Urinary bladder (tissue), 4 donors: ENCODE measurements around the gene TCP11L2. TPM values are rescaled to one million over a fixed set of nuclear protein-coding genes. Genes with fewer than 3 reads are reported as not detected.
"Not testable (repeated sequence)": the region's sequence is repeated elsewhere in the genome, so short reads cannot be mapped to it uniquely, and the experiment has no call there.

Source experiments
- DNase-seq: peaks from one replicate; pipeline ENCODE4 v3.0.0-alpha.2; 2015; ENCODE audit errors: extremely low spot score
- H3K27ac ChIP-seq: one replicate; pipeline ENCODE4 v1.5.1; 2013; ENCODE audit warnings: low read depth, mild to moderate bottlenecking, moderate library complexity
- H3K36me3 ChIP-seq: one replicate; pipeline ENCODE4 v1.6.1; 2013; ENCODE audit warnings: mild to moderate bottlenecking, moderate library complexity; ENCODE audit not compliant: insufficient read depth
- H3K4me1 ChIP-seq: one replicate; pipeline ENCODE4 v1.6.1; 2013; ENCODE audit warnings: mild to moderate bottlenecking, moderate library complexity; ENCODE audit not compliant: insufficient read depth
- H3K4me3 ChIP-seq: one replicate; pipeline ENCODE4 v1.5.1; 2013; ENCODE audit warnings: low read depth, low read length
- WGBS: extraction: QIAGEN DNeasy Blood & Tissue Kit; methylation state at CpG from one replicate; pipeline ENCODE4 v1.1.7; 2013; 5-methylcytosine and 5-hydroxymethylcytosine counted together
- polyA plus RNA-seq: library from polyadenylated mRNA; stranded (reverse); fragments of 200-250 nt; gene quantifications from one replicate; pipeline ENCODE4 v1.2.3, GENCODE V29; 2013
- total RNA-seq: library from RNA; depleted of rRNA; stranded (reverse); fragments of >200 nt; gene quantifications from one replicate; pipeline ENCODE4 v1.2.3, GENCODE V29; 2014
- donor health status: healthy with polysubstance abuse.
- donor health status: healthy.

Gene TCP11L2
- total and polyA plus RNA-seq, 2 donors: 10.2 to 66.8 TPM

- Histone ChIP-seq H3K27ac (no peak overlapping the region), H3K4me1 (no peaks in the 10 kb centered on the region), H3K4me3 (no peak overlapping the region), H3K36me3 (no peaks in the 10 kb centered on the region)
- DNase-seq: no peak
- 90% methylated on average over 6 of the region's 6 CpGs for WGBS
Observed at GRCh38 chr12:106304797-106305196, 2.3 kb downstream of the TCP11L2 start.

DNA sequence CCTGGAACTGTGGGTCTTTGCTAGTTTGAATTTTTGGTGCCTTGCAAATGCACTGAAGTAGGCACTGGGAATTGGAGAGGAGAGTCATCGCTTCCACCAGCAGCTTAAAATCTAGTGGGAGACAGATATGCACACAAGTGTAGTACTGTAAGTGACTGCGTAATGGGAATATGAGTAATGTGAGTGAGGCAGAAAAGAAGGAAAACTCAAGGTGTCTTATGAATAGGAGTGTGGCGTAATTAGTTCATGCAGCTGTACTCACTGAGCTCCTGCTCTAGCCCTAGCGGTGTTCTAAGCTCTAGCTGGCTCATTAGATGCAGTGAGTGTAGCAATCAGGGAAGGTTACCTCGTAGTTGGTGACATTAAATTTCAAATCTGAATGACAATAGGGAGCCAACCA is 2.8 kb downstream of the TCP11L2 start:
- WGBS: 84% methylated on average over 5 of the region's 5 CpGs
- no peaks in the 10 kb centered on the region for H3K36me3 ChIP-seq
- no peaks in the 10 kb centered on the region for H3K4me1 ChIP-seq
- no peak overlapping the region for H3K4me3 ChIP-seq
- no peak for DNase-seq
- no peak overlapping the region for H3K27ac ChIP-seq

DNA sequence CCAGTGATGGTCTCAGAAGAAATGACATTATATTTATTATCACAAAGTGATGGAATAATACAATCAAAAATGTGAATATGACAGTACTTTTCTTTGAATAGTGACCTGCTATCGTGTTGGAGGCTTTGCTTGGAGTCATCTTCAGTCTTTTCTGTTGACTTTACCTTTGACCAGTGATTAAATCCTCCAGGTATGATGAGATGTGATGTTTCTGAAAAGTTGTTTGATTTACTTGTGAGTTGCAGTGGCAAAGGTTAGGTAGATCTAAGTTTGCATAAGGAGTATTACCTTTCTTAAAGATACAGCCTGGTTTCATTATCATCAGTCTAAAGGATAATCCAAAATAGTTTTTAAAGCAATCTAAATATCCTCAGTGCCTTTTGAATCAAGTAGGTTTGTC is 4.6 kb downstream of the TCP11L2 start:
- H3K4me1 ChIP-seq: no peaks in the 10 kb centered on the region
- H3K4me3 ChIP-seq: no peak overlapping the region
- H3K36me3 ChIP-seq: no peaks in the 10 kb centered on the region
- no peak overlapping the region for H3K27ac ChIP-seq
- 76% methylated on average over 1 of the region's 1 CpG for WGBS
- DNase-seq: no peak

DNA sequence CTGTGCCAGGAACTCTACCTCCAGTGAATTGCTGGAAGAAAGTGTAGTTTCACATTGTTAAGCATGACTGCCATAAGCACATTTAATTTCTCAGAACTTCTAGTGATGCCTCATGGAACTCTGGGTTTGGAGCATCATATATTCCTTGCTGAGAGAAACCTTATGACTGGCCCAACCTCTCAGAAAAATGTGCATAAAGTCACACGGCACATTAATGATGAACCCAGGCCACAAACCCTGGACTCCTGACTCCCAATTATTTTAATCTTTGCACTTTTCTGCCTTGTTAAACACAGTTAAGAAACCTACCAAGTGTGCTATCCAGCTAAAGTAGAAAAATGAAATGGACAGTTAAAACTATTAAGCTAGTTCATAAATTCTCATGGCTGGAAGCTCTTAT is 5.6 kb downstream of the TCP11L2 start:
- 77% methylated on average over 1 of the region's 1 CpG for WGBS
- no peaks in the 10 kb centered on the region for H3K4me1 ChIP-seq

DNA sequence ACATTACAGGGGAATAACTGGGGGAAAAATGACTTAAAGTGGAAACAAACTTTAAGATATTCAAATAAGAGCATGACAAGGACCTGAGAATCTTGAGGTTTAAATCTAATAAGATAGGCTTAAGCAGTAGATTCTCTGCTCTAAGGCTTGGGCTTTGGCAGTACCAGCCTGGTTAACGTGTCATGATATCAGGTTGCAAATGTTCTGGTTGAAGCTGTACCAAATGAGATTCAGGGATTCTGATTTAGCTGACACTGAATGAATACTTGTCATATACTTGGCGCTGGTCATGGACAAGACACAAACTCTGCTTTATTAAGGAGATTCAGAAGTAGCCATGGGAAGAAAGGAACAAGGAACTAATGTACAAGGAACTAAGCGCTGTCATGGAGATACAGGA is 6.1 kb downstream of the TCP11L2 start:
- no peak overlapping the region for H3K27ac ChIP-seq
- WGBS: 94% methylated on average over 3 of the region's 3 CpGs
- H3K4me1 ChIP-seq: no peaks in the 10 kb centered on the region

More for the DNA sequence above, 5.6 kb downstream of the TCP11L2 start:
- Histone ChIP-seq H3K36me3 (no peaks in the 10 kb centered on the region), H3K4me3 (no peak overlapping the region), H3K27ac (no peak overlapping the region)
- no peak for DNase-seq

DNA sequence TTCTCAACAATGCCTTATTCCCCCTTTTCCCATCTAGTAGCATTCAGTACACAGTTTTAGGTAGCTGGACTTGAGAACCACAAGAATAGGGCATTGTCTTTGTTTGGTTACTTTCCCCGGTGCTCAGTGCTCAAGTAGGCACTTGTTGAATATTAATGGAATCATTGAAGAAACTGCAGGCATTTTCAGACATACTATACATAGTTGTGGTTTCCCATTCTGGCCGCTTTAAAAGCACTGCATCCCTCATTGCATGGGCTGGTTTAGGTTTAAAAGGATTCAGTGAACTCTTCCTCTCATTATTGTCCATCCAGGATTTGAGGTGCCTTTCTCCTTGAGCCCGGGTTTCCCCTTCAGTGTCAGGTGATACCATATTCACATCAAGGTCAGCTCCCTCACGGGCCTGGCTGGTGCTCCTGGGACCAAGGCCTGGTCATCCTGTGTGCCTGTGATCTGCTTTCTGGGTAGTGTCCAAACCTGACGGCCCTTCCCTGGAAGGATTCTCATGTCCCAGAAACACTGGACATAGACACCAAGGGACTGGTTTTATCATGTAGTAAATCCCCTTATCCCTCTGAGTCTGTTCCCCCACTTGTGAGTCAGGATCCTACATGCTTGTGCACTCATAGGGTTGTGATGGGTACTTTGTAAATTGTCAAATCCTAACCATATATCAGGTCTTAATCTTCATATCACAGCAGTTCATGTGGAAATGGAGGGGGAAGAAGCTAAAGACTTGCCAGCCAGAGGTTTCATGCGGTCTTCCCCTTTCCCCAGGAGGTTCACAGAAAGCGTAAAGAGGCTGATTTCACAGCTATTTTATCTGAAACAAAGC is 7.4 kb downstream of the TCP11L2 start:
- no peak for DNase-seq

More for the DNA sequence above, 6.1 kb downstream of the TCP11L2 start:
- Histone ChIP-seq H3K36me3 (no peaks in the 10 kb centered on the region), H3K4me3 (no peak overlapping the region)
- no peak for DNase-seq

GRCh38 chr12:106310687-106311086 is 8.2 kb downstream of the TCP11L2 start:
- Histone ChIP-seq H3K4me3 (no peak overlapping the region), H3K36me3 (peaks cover 1% of the 10 kb centered on the region), H3K4me1 (no peaks in the 10 kb centered on the region), H3K27ac (no peak overlapping the region)
- WGBS: 91% methylated on average over 5 of the region's 5 CpGs
- DNase-seq: no peak

More for the DNA sequence above, 7.4 kb downstream of the TCP11L2 start:
- H3K4me1 ChIP-seq: no peaks in the 10 kb centered on the region
- H3K36me3 ChIP-seq: no peaks in the 10 kb centered on the region
- 68% methylated on average over 7 of the region's 7 CpGs for WGBS
- H3K4me3 ChIP-seq: no peak overlapping the region
- H3K27ac ChIP-seq: no peak overlapping the region

- WGBS: 64% methylated on average over 8 of the region's 8 CpGs
- no peak for DNase-seq
- H3K4me1 ChIP-seq: no peaks in the 10 kb centered on the region
Observed at GRCh38 chr12:106311139-106311538, 8.6 kb downstream of the TCP11L2 start.

GRCh38 chr12:106313413-106313812 is 10.9 kb downstream of the TCP11L2 start:
- H3K4me1 ChIP-seq, H3K4me3 ChIP-seq, H3K27ac ChIP-seq, DNase-seq, H3K36me3 ChIP-seq: not testable (repeated sequence)
- WGBS: 80% methylated on average over 4 of the region's 4 CpGs

More at GRCh38 chr12:106311139-106311538, 8.6 kb downstream of the TCP11L2 start:
- Histone ChIP-seq H3K4me3 (no peak overlapping the region), H3K36me3 (peaks cover 1% of the 10 kb centered on the region), H3K27ac (no peak overlapping the region)

GRCh38 chr12:106315523-106315922 is 13.0 kb downstream of the TCP11L2 start:
- H3K4me3 ChIP-seq: no peak overlapping the region
- no peak overlapping the region for H3K27ac ChIP-seq
- no peak for DNase-seq
- H3K36me3 ChIP-seq: peaks cover 6% of the 10 kb centered on the region
- no peaks in the 10 kb centered on the region for H3K4me1 ChIP-seq
- WGBS: 82% methylated on average over 4 of the region's 4 CpGs

DNA sequence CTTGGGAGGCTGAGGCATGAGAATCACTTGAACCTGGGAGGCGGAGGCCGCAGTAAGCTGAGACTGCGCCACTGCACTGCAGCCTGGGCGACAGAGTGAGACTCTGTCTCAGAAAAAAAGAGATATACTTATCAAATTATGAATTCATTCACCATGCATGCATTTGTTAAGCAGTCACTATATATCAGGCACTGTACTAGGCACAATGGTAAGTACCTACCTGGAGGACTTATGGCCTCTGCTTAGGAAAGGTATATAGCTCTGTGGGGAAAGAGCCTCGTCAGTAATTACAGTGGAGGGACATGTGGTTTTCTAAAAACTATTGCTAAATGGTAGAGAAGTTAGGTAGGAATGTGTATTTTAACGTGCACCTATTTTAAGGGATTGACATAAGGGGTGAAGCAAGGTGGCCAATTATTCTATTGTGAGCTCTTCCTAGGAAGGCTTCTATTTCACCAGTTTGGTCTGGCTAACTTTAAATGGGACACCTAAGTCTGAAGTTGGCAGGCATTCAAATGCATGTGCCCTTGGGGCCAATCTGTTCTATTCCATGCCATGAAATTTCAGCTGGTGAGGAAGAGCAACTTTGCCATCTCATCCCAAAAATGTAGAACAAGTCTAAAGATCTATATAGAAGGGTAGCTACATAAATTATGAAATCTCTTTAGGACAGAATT is 15.0 kb downstream of the TCP11L2 start:
- WGBS: 98% methylated on average over 6 of the region's 6 CpGs
- H3K4me1 ChIP-seq: no peaks in the 10 kb centered on the region
- H3K4me3 ChIP-seq: no peak overlapping the region
- H3K27ac ChIP-seq: no peak overlapping the region
- H3K36me3 ChIP-seq: peaks cover 6% of the 10 kb centered on the region
- no peak for DNase-seq

- DNase-seq: no peak
- Histone ChIP-seq H3K4me3 (no peak overlapping the region), H3K4me1 (no peaks in the 10 kb centered on the region), H3K27ac (no peak overlapping the region), H3K36me3 (peaks cover 12% of the 10 kb centered on the region)
- WGBS: 74% methylated on average over 7 of the region's 7 CpGs
Observed at GRCh38 chr12:106321139-106321850, 18.8 kb downstream of the TCP11L2 start.

GRCh38 chr12:106323537-106323936 is 21.0 kb downstream of the TCP11L2 start:
- 98% methylated on average over 2 of the region's 2 CpGs for WGBS
- H3K27ac ChIP-seq: no peak overlapping the region
- peaks cover 12% of the 10 kb centered on the region for H3K36me3 ChIP-seq
- H3K4me1 ChIP-seq: no peaks in the 10 kb centered on the region
- DNase-seq: no peak
- H3K4me3 ChIP-seq: no peak overlapping the region
